ENCODE data around the gene SPACA7. TPM values are rescaled to one million over a fixed set of nuclear protein-coding genes. Genes with fewer than 3 reads are reported as not detected.

SPACA7 gene
- total and polyA plus RNA-seq, 9 of the 15 experiments (the other 6 are each of a cell fraction or from before 2014, with no cell fraction given), result not detected

GRCh38 chr13:112438515-112438914 lies 62.4 kb downstream of the SPACA7 start:
- FAIRE-seq (no peak), ATAC-seq (no peak), DNase-seq (ENCODE audit: extremely low read depth in 1 of 4, low spot score in 3 of 4) (no peak)
- no peak overlapping the region for H3K4me2 ChIP-seq (ENCODE audit: insufficient read depth, low read length)
- in situ Hi-C loops (cut with MboI), result no loop called here
- no peaks in the 10 kb centered on the region for H3K9me3 ChIP-seq (replicated peaks; ENCODE audit: control insufficient read depth, insufficient read depth, low read depth, low read length)
- no peak overlapping the region for H3K4me3 ChIP-seq
- no peaks in the 10 kb centered on the region for H3K79me2 ChIP-seq (ENCODE audit: control insufficient read depth, insufficient read depth, low read length)
- CTCF ChIA-PET (ENCODE audit: low intra/inter-chr PET ratio), result no interaction called here
- WGBS (ENCODE audit: insufficient coverage, low coverage, missing lambda C conversion rate), result 6% methylated on average over 2 of the region's 2 CpGs
- intact Hi-C loops (cut with micrococcal nuclease), result no loop called here
- peaks cover 0 to 11% of the 10 kb centered on the region in 2 experiments; a peak in 2 of 5 replicates for H3K27me3 ChIP-seq (ENCODE audit: control insufficient read depth in 2 of 2, insufficient read depth in 2 of 2, low read length in 2 of 2)
- H3K36me3 ChIP-seq (ENCODE audit: control insufficient read depth, insufficient read depth, low read length), result no peaks in the 10 kb centered on the region
- no peak overlapping the region for H2AFZ ChIP-seq (ENCODE audit: low read depth, low read length)
- no peaks in the 10 kb centered on the region for H3K4me1 ChIP-seq (replicated peaks in 1 of 2; ENCODE audit: control insufficient read depth in 2 of 2, insufficient read depth in 2 of 2, low read length in 2 of 2)
- no peak overlapping the region for H3K9ac ChIP-seq (ENCODE audit: insufficient read depth in 1 of 2, low read depth in 2 of 2, low read length in 2 of 2)
- H4K20me1 ChIP-seq (replicated peaks; ENCODE audit: control insufficient read depth, insufficient read depth, low read length), result no peaks in the 10 kb centered on the region
- BruUV-seq (replicated peaks), result no TSS peak
- TF ChIP-seq DLX4 (CRISPR knock-in tag; IDR thresholded peaks at IDR 0.05), result no peak
- TF ChIP-seq THRB (CRISPR knock-in tag; conservative IDR thresholded peaks at IDR 0.05), result no peak
- no peak for TF ChIP-seq ETV1 (tag; conservative IDR thresholded peaks at IDR 0.05; ENCODE audit: low read depth)
- TF ChIP-seq TARDBP (IDR thresholded peaks at IDR 0.05), result no peak
- no peak for TF ChIP-seq GABPB2 (CRISPR knock-in tag; conservative IDR thresholded peaks at IDR 0.05)
- no peak for TF ChIP-seq KDM4B (IDR thresholded peaks at IDR 0.05; ENCODE audit: borderline replicate concordance in 2 of 2, low read depth in 1 of 2)
- no peak for TF ChIP-seq GTF2B (IDR thresholded peaks at IDR 0.05; ENCODE audit: extremely low read depth, insufficient read length)
- no peak for TF ChIP-seq LCOR (CRISPR knock-in tag; IDR thresholded peaks at IDR 0.05)
- TF ChIP-seq TAF9B (IDR thresholded peaks at IDR 0.05; ENCODE audit: partially characterized antibody), result no peak
- no peak for TF ChIP-seq EZH2 (IDR thresholded peaks at IDR 0.05; ENCODE audit: borderline replicate concordance, low read depth, low read length)
- TF ChIP-seq MIER1 (IDR thresholded peaks at IDR 0.05; ENCODE audit: low read depth), result no peak
- TF ChIP-seq E2F8 (IDR thresholded peaks at IDR 0.05; ENCODE audit: low read depth, partially characterized antibody), result no peak
- H3K9me1 ChIP-seq (ENCODE audit: control insufficient read depth, insufficient read depth, low read length), result no peaks in the 10 kb centered on the region
- POLR2A ChIA-PET, result no interaction called here
- H3K27ac ChIP-seq (ENCODE audit: extremely low read depth, low read depth, low read length), result no peak overlapping the region

All from K562 (cell line).